Gastrocnemius medialis (tissue), 4 donors: ENCODE measurements around the gene PEDS1. TPM values are rescaled to one million over a fixed set of nuclear protein-coding genes. Genes with fewer than 3 reads are reported as not detected.
A peak's percentile ranks its signal among the peaks of the same experiment; 100 is the strongest.
"Not testable (repeated sequence)": the region's sequence is repeated elsewhere in the genome, so short reads cannot be mapped to it uniquely, and the experiment has no call there.

Experiments used
- ATAC-seq, 2 donors: fragments of 150-250 bp; one replicate each; pipeline ENCODE4 v1.9.1; 2016
- DNase-seq, 2 donors: peaks; one replicate each; pipeline ENCODE4 v3.0.0-alpha.2; 2019
- H3K27ac ChIP-seq, 4 donors: fragments of 200-600 bp; sonication (generic); 1 replicate in 1 of 4; 2 replicates in 3 of 4; pipeline ENCODE4 v1.5.1; 2016 to 2018; ENCODE audit warnings: mild to moderate bottlenecking in 2 of 4, moderate library complexity in 1 of 4
- H3K27me3 ChIP-seq, 3 donors: fragments of 200-600 bp; sonication (generic) in 2 of 3; 1 replicate in 1 of 3; 2 replicates in 2 of 3; pipeline versions ENCODE4 v1.5.1 to v1.6.0; 2016 to 2019; ENCODE audit warnings: mild to moderate bottlenecking in 1 of 3, moderate library complexity in 1 of 3
- H3K36me3 ChIP-seq, 2 donors: fragments of 200-600 bp; sonication (generic) in 1 of 2; one replicate each; pipeline ENCODE4 v1.5.1; 2017 to 2018
- H3K4me1 ChIP-seq, 2 donors: fragments of 200-600 bp; sonication (generic) in 1 of 2; one replicate each; pipeline ENCODE4 v1.5.1; 2016 to 2017; ENCODE audit warnings: mild to moderate bottlenecking in 2 of 2
- H3K4me3 ChIP-seq, 4 donors: fragments of 200-600 bp; sonication (generic) in 3 of 4; 1 replicate in 1 of 4; 2 replicates in 3 of 4; pipeline ENCODE4 v1.5.1; 2016 to 2019; ENCODE audit warnings: mild to moderate bottlenecking in 2 of 4
- H3K9me3 ChIP-seq, 3 donors: fragments of 200-600 bp; sonication (generic) in 2 of 3; 1 replicate in 1 of 3; 2 replicates in 2 of 3; pipeline ENCODE4 v1.5.1; 2016 to 2019
- POLR2A ChIP-seq, 2 donors: fragments of 450-650 bp; IDR thresholded peaks; one replicate each; pipeline ENCODE4 v1.6.1; 2017; ENCODE audit warnings: antibody characterized with exemption in 2 of 2, mild to moderate bottlenecking in 2 of 2, moderate library complexity in 2 of 2
- in situ Hi-C, 4 donors: fragments of 200-750 bp; cut with MboI; loops; one replicate each; pipeline versions ENCODE4 v1.15.0 to v1.8.0; 2017; ENCODE audit warnings: low sequenced_read_pairs in 4 of 4
- intact Hi-C: fragments of 100-400 bp; cut with DNase I; formaldehyde crosslinking; loops from one replicate; pipeline ENCODE4 v1.15.1; 2023; ENCODE audit warnings: low total_unique reads
- total RNA-seq, 4 donors: library from RNA; depleted of rRNA; stranded (reverse); fragments of >200 nt; gene quantifications; one replicate each; pipeline versions ENCODE4 v1.1.0 to v1.2.3, GENCODE V29; 2016
- TF ChIP-seq, protein P1 (sequence below), 5 experiments: fragments of 450-650 bp in 3 of 5; fragments of 200-600 bp in 2 of 5; sonication (generic) in 2 of 5; IDR thresholded peaks in 4 of 5; conservative IDR thresholded peaks in 1 of 5; 1 replicate in 4 of 5; 2 replicates in 1 of 5; pipeline ENCODE4 v1.5.1; 2016 to 2019; ENCODE audit warnings: antibody characterized with exemption in 5 of 5, mild to moderate bottlenecking in 3 of 5, moderate library complexity in 3 of 5

Gene PEDS1
- total RNA-seq, 4 donors from 2014 or later, result 33.2 to 77.9 (median 38.2) TPM

DNA sequence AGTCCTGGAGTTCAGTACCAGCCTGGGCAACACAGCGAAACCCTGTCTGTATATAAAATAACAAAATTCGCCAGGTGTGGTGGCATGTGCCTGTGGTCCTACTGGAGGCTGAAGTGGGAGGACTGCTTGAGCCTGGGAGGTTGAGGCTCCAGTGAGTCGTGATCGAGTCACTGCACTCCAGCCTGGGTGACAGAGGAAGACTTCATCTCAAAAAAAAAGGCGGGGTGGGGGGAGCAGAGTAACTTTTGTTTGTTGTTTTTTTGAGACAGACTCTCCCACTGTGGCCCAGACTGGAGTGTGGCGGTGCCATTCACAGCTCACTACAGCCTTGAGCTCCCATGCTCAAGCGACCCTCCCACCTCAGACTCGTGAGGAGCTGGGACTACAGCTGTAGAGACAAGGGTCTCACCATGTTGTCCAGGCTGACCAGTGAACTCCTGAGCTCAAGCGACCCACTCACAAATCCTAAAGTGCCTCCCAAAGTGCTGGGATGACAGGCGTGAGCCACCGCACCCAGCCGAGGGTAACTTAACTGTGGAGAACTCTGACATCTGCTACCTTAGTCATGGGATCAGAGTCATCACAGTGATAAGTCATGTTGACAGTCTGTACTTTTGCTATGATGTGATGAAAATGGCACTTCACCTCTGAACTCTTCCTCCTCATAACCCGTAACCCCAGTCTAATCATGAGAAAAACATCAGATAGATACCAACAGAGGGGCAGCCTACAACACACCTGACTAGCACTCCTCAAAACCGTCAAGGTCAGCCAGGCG, 16.5 kb downstream of the PEDS1 start:
- no peaks in the 10 kb centered on the region for H3K27me3 ChIP-seq
- intact Hi-C loops, result no loop called here
- peak overlapping the region; percentile 85 to 96 (median 90) for H3K27ac ChIP-seq
- peak; percentile 34 to 58 for ATAC-seq
- no peaks in the 10 kb centered on the region for H3K9me3 ChIP-seq
- H3K4me1 ChIP-seq, result peaks cover 42 to 78% of the 10 kb centered on the region in 2 donors
- DNase-seq, result peak in 1 of 2 donors; percentile 60
- no peaks in the 10 kb centered on the region for H3K36me3 ChIP-seq
- in situ Hi-C loops, result no loop called here
- H3K4me3 ChIP-seq, result peak overlapping the region in 1 of 4 donors; percentile 1
- TF ChIP-seq, protein P1, sequence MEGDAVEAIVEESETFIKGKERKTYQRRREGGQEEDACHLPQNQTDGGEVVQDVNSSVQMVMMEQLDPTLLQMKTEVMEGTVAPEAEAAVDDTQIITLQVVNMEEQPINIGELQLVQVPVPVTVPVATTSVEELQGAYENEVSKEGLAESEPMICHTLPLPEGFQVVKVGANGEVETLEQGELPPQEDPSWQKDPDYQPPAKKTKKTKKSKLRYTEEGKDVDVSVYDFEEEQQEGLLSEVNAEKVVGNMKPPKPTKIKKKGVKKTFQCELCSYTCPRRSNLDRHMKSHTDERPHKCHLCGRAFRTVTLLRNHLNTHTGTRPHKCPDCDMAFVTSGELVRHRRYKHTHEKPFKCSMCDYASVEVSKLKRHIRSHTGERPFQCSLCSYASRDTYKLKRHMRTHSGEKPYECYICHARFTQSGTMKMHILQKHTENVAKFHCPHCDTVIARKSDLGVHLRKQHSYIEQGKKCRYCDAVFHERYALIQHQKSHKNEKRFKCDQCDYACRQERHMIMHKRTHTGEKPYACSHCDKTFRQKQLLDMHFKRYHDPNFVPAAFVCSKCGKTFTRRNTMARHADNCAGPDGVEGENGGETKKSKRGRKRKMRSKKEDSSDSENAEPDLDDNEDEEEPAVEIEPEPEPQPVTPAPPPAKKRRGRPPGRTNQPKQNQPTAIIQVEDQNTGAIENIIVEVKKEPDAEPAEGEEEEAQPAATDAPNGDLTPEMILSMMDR (IDR thresholded peaks at IDR 0.05 in 4 of 5, conservative IDR thresholded peaks at IDR 0.05 in 1 of 5), result no peak
- peak in 1 of 2 donors; percentile 33 for TF ChIP-seq POLR2A (IDR thresholded peaks at IDR 0.05)

DNA sequence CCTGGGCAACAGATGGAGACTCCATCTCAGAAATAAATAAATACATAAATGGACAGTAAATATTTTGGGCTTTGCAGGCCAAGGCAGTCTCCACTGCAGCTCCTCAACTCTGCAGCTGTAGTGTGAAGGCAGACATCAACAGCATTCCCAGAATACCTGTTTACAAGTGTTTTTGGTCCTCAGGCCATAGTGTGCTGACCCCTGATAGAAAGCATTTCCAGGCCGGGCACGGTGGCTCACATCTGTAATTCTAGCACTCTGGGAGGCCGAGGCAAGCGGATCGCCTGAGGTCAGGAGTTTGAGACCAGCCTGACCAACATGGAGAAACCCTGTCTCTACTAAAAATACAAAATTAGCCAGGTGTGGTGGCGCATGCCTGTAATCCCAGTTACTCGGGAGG, 18.4 kb downstream of the PEDS1 start:
- H3K9me3 ChIP-seq, in situ Hi-C loops, DNase-seq, intact Hi-C loops, H3K4me3 ChIP-seq, H3K27me3 ChIP-seq, ATAC-seq, H3K36me3 ChIP-seq: not testable (repeated sequence)
- Histone ChIP-seq H3K4me1 (peaks cover 59 to 93% of the 10 kb centered on the region in 2 donors), H3K27ac (peak overlapping the region; percentile 85 to 96 (median 90))

DNA sequence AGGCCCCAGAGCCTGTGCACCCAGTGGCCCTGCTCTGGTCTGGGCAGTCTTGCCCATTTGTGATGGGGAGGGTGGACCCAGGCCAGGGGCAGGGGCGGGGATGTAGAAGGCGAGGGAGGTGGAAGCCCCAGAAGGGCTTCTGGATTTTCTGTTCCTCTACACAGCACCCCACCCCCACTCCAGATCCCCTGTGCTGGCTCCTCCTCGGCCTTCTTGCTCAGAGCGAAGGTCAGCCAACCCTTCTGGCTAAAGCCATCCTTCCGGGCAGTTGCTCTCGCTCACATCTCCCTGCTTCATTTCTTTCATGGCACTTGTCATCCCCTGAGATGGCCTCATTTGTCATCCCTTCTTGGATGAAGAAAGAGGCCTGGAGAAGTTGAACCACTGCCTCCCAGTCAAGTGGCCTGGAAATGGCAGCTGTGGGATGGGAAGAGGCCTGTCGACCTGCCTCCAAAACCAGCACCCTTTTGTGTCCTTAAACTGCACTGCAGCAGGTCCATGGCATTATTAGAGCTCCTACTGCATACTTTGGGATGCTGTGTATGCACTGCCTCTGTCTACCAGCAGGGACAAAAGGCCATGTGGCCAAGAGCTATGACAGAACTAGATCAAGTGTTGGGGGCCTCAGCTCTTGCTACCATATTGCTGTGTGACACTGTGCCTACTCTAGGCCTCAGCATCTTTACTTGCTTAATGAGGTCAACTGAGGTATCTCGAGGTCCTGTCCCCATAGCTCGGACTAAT, 19.9 kb downstream of the PEDS1 start:
- peak; percentile 43 to 61 for ATAC-seq

DNA sequence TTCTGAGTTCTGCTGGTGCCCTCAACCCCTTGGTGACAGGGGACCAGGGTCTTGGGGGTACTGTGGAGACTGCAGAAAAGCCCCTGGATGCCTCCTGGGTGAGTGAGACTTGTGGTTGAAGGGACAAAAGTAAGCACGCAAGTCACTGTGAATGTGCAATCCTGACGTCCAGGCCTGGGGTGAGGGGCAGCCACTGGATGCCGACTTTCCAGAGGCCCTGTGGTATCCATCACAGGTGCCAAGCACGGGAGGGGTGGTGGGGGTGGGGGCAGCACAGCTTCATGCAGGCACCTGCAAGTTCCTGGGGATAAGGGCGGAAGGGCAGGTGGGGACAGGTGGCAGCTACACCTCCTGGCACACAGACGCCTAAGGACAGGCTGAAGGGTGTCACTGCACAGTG, 20.5 kb downstream of the PEDS1 start:
- Histone ChIP-seq H3K36me3 (peaks cover 0 to 14% of the 10 kb centered on the region in 2 donors), H3K4me3 (no peak overlapping the region), H3K4me1 (peaks cover 61 to 93% of the 10 kb centered on the region in 2 donors), H3K27ac (peak overlapping the region; percentile 85 to 96 (median 90)), H3K27me3 (no peaks in the 10 kb centered on the region), H3K9me3 (no peaks in the 10 kb centered on the region)
- DNase-seq (peak; percentile 40 to 85), ATAC-seq (peak in 1 of 2 donors; percentile 26)
- intact Hi-C loops (no loop called here), in situ Hi-C loops (no loop called here)
- TF ChIP-seq, protein P1 (IDR thresholded peaks at IDR 0.05 in 4 of 5, conservative IDR thresholded peaks at IDR 0.05 in 1 of 5), result no peak
- TF ChIP-seq POLR2A (IDR thresholded peaks at IDR 0.05), result no peak

More for the DNA sequence above, 19.9 kb downstream of the PEDS1 start:
- peaks cover 62 to 95% of the 10 kb centered on the region in 2 donors for H3K4me1 ChIP-seq
- DNase-seq, result peak; percentile 75 to 93
- peaks cover 0 to 13% of the 10 kb centered on the region in 2 donors for H3K36me3 ChIP-seq
- in situ Hi-C loops, result no loop called here
- no peaks in the 10 kb centered on the region for H3K27me3 ChIP-seq
- peak overlapping the region; percentile 85 to 96 (median 90) for H3K27ac ChIP-seq
- intact Hi-C loops, result no loop called here
- H3K9me3 ChIP-seq, result no peaks in the 10 kb centered on the region
- no peak overlapping the region for H3K4me3 ChIP-seq
- no peak for TF ChIP-seq POLR2A (IDR thresholded peaks at IDR 0.05)
- TF ChIP-seq, protein P1 (IDR thresholded peaks at IDR 0.05 in 4 of 5, conservative IDR thresholded peaks at IDR 0.05 in 1 of 5), result peak in 1 of 5 experiments; percentile 44

GRCh38 chr20:50130995-50131394, 22.5 kb downstream of the PEDS1 start:
- Histone ChIP-seq H3K27me3 (no peaks in the 10 kb centered on the region), H3K4me3 (no peak overlapping the region), H3K36me3 (peaks cover 0 to 22% of the 10 kb centered on the region in 2 donors), H3K9me3 (no peaks in the 10 kb centered on the region), H3K27ac (peak overlapping the region; percentile 85 to 96 (median 90)), H3K4me1 (peaks cover 62 to 90% of the 10 kb centered on the region in 2 donors)
- peak; percentile 90 to 94 for DNase-seq
- ATAC-seq, result peak; percentile 71 to 80
- intact Hi-C loops (loop anchor here (1.0 kb wide), 1 partner anchor 38 kb away; no protein-coding TSS in a partner anchor), in situ Hi-C loops (no loop called here)
- TF ChIP-seq, protein P1 (IDR thresholded peaks at IDR 0.05 in 4 of 5, conservative IDR thresholded peaks at IDR 0.05 in 1 of 5), result no peak
- no peak for TF ChIP-seq POLR2A (IDR thresholded peaks at IDR 0.05)
